NOMO-1 treated with dmso at 0.1 percent for 144 hours (cell line): Measurements from ENCODE around the gene CDK17.
"Not testable (repeated sequence)": the region's sequence is repeated elsewhere in the genome, so short reads cannot be mapped to it uniquely, and the experiment has no call there.

ENCODE experiments used
- DNase-seq: peaks from one replicate; lab custom pipeline; 2025; ENCODE audit not compliant: unreplicated experiment; lab: John Stamatoyannopoulos, UW

The CDK17 gene

DNA sequence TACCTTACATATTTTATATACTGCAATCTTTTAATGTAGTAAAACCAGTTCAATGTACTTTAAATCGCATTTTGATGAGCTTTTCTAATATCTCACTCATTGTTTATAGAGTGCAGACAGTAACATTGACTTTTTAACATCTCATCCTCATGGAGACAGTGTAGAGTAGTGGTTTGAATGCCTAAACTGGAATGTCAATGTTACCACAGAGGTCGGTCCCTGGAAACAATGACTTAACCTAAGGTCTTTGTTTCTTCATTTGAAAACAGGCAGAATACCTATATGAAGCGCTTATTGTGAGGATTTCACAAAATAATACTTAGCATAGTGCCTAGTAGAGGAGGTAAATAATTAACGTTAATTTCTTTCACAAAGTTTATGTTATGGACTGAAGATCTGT, 5.0 kb downstream of the CDK17 start:
- no peak for DNase-seq

DNA sequence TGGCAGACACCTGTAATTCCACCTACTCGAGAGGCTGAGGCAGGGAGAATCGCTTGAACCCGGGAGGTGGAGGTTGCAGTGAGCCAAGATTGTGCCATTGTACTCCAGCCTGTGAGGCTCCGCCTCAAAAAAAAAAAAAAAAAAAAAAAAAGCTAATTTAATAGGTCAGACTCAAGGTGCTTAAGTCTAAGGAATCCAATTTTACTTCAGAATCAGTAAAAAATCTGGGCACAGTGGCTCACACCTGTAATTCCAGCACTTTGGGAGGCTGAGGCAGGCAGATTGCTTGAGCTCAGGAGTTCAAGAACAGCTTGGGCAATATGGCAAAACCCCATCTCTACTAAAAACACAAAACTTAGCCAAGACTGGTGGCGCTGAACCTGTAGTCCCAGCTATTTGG, 7.0 kb downstream of the CDK17 start:
- not testable (repeated sequence) for DNase-seq

DNA sequence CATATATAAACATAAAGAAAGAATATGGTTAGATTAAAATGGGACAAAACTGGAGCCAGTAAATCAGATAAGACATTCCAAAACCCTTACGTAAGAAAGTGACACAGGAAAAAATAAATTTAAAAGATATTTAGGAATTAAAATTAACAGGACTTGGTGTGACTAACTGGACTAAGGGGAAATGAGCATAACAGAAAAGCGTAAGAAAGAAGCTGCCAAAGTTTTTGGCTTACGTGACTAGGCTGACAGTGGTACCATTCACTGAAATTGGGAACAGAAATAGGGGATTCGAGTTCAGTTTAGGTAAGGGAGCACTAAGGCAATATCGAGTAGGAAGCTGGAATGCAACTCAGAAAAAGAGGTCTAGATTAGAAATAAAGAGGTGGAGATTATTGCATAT, 7.8 kb downstream of the CDK17 start:
- DNase-seq = no peak

DNA sequence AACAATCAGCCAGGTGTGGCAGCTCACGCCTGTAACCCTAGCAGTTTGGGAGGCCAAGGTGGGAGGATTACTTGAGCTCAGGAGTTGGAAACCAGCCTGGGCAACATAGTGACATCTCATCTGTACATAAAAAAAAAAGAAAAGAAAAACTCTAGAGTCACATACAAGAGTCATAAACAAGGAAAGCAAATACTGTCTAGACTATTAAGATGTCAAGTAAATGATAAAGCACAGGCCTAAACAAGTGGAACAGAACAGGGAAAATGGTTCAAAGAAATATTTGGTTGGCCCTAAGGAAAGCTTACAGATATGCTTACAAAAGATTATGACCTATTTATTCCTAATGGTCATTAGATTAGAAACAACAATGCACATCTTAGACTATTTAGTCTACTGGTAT, 12.3 kb downstream of the CDK17 start:
- no peak for DNase-seq

DNA sequence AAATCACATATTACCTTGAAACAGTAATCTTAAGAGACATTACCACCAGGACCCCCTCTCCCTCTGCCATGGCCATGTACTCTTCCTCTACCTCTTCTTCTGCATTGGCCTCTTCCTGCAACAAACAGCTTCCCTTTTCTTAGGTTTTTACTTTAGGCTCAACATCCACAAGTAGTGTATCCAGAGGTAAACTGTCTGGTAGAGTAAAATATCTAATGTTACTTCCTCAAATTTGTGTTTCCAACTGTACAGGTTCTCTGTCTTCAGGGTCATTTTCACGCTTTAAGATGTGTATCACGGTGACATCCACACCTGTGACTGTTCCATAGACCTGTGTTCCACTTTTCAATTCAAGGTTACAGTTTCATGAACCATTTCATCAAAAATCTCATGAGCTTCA, 13.4 kb downstream of the CDK17 start:
- DNase-seq = peak; percentile 9

GRCh38 chr12:96383991-96384390, 16.2 kb downstream of the CDK17 start:
- DNase-seq = no peak

- DNase-seq = no peak
These were observed 16.9 kb downstream of the CDK17 start for GRCh38 chr12:96383371-96383770.

GRCh38 chr12:96379743-96380142, 20.5 kb downstream of the CDK17 start:
- not testable (repeated sequence) for DNase-seq

DNA sequence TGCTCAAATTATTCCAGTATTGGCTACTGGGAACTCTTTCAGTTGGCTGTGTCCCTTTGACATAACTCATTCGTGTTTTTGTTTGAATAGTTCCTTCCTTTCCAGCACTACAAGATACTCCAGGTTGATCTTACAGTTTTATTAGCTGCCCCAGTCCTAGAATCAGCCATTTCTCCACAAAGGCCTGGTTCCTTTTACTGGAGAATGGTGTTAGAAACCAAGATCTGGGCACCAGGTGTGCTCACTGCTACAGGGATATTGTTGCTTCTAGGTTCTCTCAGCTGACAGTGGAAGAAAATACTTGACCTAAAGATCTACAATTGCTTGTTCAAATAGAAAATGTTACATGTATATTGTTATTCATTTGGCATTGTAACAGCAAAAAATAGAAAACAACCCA, 21.9 kb downstream of the CDK17 start:
- DNase-seq = no peak

DNA sequence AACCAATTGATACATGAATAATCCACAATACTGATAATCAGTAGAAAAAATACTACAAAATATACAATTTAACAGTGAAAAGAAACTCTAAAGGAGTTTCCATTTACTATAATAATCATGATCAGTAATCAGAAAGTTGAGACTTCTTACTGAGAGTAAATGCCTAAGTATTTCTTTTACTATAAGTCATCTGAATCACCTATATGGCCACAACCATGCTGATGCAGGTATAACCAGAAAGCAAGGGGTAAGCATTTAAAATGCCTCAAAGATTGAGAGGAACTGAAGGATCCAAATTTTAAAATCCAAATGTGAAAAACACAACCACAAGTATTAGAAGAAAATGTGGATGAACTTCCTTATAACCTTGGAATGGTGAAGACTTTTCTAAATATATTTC, 23.4 kb downstream of the CDK17 start:
- no peak for DNase-seq

DNA sequence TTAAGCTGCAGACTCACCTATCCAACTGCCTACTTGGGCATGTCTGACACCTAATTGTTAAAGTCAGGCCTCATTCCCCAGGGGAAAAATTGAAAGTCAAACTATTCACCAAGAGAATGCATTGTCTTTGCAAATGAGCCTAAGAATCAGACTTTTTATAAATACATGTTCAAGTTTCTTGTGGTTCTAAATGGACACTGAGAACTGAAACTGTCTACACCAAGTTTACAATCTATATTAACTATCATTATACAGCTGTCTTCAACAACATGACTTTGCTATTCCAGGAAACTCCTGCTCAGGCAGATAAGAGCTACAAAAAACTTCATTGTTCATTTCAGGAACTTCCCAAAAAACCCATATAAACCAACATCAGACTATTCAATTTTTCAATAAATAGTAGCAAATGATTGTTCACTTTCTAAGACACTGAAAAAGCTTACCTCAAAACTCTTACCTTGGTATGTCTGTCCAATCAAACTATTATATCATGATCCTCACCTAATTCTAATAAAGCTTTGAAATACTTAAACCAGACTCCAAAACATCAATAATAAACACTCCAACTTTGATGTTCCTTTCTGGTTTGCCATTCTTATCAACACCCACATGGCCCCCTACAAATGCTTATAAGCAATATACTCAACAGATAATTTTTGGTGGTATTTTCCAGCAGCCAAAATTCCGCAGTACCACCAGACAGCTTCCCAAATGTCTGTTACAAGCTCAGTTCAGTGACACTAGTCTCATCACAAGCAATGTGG, 24.2 kb downstream of the CDK17 start:
- no peak for DNase-seq

DNA sequence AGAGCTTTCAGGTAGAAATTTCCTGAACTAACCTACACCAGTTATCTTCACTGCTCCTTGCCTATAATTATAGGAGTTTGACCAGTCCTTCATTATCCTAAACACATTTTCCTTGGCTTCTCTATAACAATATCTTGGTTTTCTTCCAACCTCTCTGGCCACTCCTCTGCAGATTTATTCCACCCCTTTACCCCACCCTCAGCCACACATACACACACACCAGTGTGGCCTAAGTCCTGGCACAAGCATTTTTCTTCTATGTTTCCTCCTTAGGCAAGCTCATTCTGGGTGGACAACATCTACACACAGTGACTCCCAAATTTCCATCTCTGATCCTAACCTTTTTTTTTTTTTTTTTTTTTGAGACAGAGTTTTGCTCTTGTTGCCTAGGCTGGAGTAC, 25.1 kb downstream of the CDK17 start:
- DNase-seq = no peak

- DNase-seq = no peak
These were observed 28.2 kb downstream of the CDK17 start for GRCh38 chr12:96371790-96372699.

- DNase-seq = no peak
These were observed 29.0 kb downstream of the CDK17 start for GRCh38 chr12:96371138-96371789.

GRCh38 chr12:96368687-96369086, 31.6 kb downstream of the CDK17 start:
- DNase-seq = no peak

GRCh38 chr12:96368233-96368632, 32.0 kb downstream of the CDK17 start:
- no peak for DNase-seq

GRCh38 chr12:96366381-96366654, 33.9 kb downstream of the CDK17 start:
- DNase-seq = no peak

GRCh38 chr12:96365604-96366380, 34.4 kb downstream of the CDK17 start:
- no peak for DNase-seq

GRCh38 chr12:96364092-96364700, 36.0 kb downstream of the CDK17 start:
- no peak for DNase-seq

GRCh38 chr12:96361074-96361473, 39.2 kb downstream of the CDK17 start:
- DNase-seq = no peak

GRCh38 chr12:96360550-96360949, 39.7 kb downstream of the CDK17 start:
- no peak for DNase-seq
